HG02571 (cell line): ENCODE measurements around the gene WSCD2.

Experiments
- ATAC-seq: cut with Tn5 transposase; IDR thresholded peaks from one replicate; pipeline ENCODE4 v1.9.1; 2021; ENCODE audit warnings: mild to moderate bottlenecking, moderate library complexity; ENCODE audit not compliant: unreplicated experiment

WSCD2 gene

GRCh38 chr12:108231909-108232434 is 102.9 kb downstream of the WSCD2 start:
- ATAC-seq, result no peak

GRCh38 chr12:108232565-108232964 is 103.5 kb downstream of the WSCD2 start:
- no peak for ATAC-seq

GRCh38 chr12:108234158-108234557 is 105.1 kb downstream of the WSCD2 start:
- no peak for ATAC-seq

DNA sequence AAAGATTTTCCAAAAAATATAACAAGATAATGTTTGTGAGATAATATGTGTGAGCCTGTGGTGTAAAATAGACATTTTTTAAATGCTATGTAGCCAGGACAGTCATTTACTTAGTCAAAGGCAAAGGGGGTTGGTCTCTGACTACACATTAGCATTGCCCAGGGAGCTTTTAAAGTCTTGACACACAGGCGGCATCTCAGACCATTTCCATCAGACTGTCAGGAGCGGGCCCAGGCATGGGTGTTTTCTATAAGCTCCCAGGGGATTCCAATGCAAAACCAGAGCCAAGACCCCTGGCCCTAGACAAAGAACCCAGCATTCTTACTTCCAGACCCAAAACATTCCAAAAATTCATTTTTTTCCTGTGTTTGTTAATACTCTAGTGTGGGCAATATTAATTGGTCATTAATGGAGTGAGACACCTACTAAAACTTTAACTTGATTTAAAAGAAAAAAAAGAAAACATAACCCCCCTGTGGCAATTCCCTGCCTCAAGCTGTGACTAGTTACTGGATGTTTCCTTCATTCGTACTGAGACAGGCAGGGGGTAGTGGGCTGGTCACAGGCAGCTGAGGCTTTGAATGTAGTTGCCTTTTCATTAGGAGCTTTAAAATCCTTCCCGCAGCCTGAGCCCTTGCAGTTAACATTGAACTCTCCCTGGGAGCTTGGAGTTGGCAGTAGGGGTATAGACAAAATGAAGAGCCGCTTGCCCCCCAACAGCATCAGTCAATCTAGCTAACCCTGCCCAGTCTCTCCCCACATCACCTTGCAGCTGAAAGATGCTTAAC is 106.3 kb downstream of the WSCD2 start:
- no peak for ATAC-seq

- ATAC-seq, result no peak
Measured at GRCh38 chr12:108235985-108236263, 106.8 kb downstream of the WSCD2 start.

DNA sequence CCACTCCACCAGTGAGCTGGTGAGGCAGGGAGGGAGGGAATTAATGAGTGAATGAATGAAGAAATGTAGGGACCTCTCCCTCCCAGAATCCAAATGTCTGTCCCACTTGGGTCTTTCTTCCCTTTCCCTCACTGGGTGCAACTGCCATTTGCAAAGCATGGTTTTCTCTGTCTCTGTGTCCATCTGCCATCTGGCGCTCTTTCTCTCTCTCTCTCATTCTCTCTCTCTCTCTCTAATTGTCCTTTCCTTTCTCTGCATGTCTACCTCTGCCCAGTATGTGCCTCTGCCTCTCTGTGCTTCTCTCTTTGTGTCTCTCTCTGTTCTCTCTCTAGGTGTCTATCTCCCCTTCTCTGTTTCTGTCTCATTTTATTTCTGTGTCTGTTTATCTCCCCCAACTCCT is 107.3 kb downstream of the WSCD2 start:
- ATAC-seq, result no peak

- no peak for ATAC-seq
Measured at GRCh38 chr12:108237272-108237671, 108.2 kb downstream of the WSCD2 start.

- no peak for ATAC-seq
Measured at GRCh38 chr12:108238474-108238873, 109.4 kb downstream of the WSCD2 start.

GRCh38 chr12:108239378-108239777 is 110.3 kb downstream of the WSCD2 start:
- no peak for ATAC-seq

DNA sequence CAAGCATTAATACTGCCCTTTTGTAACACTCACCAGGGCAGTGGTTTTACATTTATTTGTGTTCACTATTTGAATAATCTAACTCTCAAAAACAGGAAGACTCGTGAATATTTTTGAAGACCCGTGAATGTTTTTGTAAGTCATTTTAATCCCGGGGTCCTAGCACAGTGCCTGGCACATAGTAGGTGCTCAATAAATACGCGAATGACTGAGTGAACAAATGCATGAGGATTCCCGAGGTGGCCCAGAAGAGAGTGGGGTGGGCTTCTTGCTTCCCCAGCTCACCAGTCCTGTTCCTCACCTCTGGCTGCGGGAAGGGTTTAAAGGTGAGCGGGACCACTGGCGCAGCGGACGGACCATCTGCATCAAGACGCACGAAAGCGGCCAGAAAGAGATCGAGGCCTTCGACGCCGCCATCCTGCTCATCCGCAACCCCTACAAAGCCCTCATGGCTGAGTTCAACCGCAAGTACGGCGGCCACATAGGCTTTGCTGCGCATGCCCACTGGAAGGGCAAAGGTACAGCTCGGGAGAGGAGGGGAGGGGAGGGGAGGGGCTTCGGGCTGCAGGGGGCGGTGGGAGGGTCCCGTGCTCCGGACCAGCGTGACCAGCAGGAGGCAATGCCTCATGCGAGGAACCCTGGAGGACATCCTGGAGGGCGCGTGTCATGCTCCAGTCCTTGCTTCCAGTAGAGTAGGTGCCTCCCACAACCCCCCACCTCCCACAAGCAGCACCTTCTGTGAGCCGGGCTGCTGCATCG is 111.1 kb downstream of the WSCD2 start:
- no peak for ATAC-seq

- ATAC-seq, result no peak
Measured at GRCh38 chr12:108240928-108241327, 111.8 kb downstream of the WSCD2 start.

GRCh38 chr12:108241986-108242703 is 113.1 kb downstream of the WSCD2 start:
- no peak for ATAC-seq

DNA sequence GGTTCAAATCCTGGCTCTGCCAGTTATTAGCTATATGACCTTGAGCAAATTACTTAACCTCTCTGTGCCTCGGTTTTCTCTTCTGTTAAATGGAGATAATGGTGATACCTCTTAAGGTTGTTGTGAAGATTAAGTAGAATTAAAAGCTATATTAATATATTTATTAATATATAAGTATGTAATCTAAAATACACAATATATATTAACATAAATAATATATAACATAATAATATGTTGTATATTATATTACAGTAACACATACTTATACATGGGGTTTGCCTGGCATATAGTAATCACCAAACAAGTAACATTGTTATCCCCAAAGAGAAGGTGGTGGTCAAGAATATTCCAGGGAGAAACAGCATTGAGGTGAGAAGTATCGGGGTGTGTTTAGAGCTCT is 118.0 kb downstream of the WSCD2 start:
- ATAC-seq, result no peak

DNA sequence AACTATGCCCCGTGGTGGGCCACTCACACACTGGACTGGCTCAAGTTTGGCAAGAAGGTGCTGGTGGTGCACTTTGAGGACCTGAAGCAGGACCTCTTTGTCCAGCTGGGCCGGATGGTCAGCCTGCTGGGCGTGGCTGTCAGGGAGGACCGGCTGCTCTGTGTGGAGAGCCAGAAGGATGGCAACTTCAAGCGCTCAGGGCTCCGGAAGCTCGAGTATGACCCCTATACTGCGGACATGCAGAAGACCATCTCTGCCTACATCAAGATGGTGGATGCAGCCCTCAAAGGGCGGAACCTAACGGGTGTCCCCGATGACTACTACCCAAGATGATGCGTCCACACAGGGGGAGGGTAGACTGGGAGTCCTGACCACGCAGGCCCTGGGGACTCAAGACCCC is 118.9 kb downstream of the WSCD2 start:
- ATAC-seq, result no peak

DNA sequence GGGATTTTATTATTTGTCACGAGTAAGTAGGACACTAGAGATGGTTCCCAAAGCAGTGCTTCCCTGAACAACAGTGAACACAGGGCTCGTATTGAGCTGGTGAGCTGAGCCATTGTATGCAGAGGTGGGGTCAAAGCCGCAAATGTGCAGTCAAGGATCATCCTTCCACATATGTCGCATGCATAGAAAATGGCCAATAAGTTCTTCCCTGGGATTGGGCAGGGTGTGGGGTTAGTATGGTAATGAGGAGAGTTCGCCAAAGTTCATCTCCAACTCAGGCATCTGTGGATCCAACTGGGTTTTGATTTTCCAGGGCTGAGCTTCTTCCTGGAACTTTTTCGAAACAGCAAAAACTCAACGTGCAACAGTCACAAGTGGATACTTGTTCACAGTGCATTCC is 123.4 kb downstream of the WSCD2 start:
- no peak for ATAC-seq

GRCh38 chr12:108253540-108253939 is 124.5 kb downstream of the WSCD2 start:
- no peak for ATAC-seq

DNA sequence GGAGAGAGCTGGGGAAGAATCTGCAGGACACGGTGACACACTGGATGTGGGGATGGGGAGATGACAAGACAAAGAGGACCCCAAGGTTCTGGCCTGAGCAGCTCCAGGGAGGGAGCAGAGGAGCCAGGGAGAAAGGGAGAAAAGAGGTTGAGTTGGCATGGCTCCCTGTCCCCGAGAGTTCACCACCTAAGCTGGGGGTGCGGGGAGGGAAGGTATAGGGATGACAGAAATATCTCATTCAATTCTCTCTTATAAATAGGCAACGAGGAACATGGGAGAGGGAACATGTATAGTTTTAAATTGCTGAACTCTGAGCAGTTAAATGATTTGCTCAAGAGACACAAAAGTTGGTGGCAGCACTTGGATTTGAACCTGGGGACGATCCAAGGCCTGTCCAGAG is 124.9 kb downstream of the WSCD2 start:
- no peak for ATAC-seq

DNA sequence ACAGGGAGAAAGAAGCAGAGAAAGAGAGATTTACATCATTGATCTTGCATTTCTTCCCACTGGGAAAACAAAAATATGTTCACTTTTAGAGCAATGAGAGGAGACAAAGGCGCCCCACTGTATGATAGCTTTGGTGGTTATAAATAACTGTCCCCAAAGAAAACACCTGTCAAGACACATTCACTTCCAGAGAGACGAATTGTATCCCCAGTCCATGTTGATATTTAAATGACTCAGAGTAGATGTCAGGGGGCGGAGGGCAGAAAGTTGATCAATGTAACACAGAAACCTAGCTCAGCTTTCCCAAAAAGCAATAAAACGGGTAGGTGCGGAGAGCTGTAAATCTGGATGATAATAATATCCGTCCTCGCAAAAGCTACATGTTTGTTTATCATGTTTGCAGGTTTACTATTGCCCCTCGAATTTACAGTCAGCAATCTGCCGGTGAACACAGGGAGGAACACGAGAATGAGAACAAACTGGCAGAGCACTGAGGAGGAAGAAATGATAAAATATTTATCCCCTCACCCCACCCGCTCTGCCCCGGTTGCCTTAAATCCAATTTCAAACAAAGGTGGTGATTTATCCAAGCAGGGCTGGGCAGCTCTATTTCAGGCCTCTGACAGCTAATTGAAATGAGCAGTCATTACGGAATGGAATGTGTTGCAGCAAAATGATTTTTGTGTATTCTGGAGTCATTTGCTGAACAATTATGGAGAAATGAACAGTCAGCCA is 125.6 kb downstream of the WSCD2 start:
- ATAC-seq, result no peak

DNA sequence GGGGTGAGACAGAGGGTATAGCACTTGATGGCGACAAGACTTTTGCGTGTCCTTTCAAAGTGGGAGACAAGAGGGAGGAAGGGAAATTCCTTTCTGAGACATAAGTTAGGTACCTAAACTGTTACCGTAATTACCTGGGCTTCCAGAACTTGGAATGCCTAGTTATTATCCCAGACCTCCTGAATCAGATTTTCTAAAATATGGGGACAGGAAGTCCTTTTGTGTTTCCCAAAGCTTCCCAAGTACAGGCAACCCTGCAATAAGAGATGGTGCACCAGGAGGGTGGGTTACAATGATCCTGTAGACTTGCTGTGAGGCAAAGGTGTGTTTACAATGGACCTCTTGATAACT is 126.1 kb downstream of the WSCD2 start:
- no peak for ATAC-seq

GRCh38 chr12:108257004-108257403 is 127.9 kb downstream of the WSCD2 start:
- ATAC-seq, result no peak

DNA sequence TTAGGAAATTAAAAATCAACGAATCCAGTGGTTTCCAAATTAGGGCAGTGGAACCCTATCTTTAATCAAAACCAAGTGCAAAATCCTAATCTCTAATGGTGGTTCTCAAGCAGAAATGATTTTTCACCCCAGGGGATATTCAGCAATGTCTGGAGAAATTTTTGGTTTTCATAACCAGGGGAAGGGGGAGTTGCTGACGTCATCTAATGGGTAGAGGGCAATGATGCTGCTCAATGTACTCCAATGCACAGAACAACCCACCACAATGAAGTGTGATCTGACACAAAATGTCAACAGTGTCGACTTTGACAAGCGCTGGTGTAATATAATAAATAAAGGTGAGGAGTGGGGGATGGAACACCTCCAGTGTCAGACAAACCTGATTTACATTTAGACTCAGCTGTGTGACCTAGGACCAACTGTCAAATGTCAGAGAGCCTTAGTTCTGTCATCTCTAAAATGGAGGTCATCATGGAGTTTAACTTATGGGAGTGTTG is 128.6 kb downstream of the WSCD2 start:
- no peak for ATAC-seq
